Brain pericyte (primary cell): Measurements from ENCODE around the gene AMHR2.

Experiments
- DNase-seq: peaks from one replicate; pipeline ENCODE4 v3.0.0-alpha.2; 2012; ENCODE audit warnings: low read depth, low spot score

AMHR2 gene

GRCh38 chr12:53479331-53479730, 55.7 kb downstream of the AMHR2 start:
- no peak for DNase-seq

DNA sequence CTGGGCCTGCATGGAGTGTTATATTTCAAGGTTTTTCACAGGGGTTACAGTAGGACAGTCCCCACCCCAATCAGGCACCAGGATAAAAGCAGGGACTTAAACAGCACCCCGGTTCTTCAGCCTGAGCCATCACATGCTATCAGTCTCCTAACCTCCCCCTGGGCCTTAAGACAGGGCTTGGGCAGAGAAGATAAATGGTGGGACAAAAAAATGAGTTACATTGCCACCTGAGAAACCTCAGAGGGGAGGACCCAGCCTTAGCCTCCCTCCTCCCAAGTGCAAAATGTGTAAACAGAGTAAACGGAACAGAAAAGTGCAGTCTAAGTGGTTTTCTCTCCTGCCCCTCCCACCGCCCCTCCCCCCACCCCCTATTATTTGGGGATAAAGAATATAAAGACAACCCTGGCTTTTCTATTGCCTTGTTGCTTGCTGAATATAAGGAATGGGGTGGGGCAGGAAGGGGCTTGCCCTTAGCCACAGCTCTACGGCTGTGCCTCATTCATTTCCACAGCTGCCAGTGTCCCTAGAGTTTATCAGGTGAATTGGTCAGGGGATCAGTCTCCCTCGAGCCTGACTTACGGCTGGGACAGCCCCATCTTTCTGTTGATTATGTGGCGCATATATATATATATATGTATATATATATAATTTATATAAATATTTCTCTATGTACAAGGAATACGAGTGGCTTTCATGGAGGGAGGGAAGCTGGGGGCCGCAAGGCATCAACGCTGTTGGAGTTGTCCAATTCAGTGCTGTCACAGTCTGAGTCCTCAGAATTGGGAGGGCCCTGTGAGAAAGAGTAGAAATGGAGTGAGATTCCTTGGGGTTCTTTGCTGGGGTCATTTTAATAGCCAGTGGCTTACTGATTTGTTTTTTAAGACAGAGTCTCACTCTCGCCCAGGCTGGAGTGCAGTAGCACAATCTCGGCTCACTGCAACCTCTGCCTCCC, 57.1 kb downstream of the AMHR2 start:
- no peak for DNase-seq
